ENCODE results near the gene RGS7.

DNA sequence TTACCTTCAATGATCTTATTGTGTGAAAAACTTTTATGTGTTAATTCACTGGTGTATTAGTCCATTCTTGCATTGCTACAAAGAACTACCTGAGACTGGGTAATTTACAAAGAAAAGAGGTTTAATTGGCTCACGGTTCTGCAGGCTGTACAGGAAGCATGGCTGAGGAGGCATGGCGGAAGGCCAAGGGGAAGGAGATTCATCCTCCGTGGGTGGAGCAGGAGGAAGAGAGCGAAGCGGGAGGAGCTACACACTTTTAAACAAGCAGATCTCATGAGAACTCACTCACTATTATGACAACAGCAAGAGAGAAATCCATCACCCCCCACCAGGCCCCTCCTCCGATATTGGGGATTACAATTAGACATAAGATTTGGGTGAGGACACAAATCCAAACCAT, 44.2 kb upstream of the RGS7 start:
- TF ChIP-seq POLR2A (IDR thresholded peaks at IDR 0.05) (no peak), CTCF (IDR thresholded peaks at IDR 0.05) (no peak)

Data from Peyer's patch (tissue), 4 donors.